ENCODE data around the gene MAL.

The MAL gene

GRCh38 chr2:95049683-95049955 is 24.1 kb downstream of the MAL start:
- Histone ChIP-seq H4K8ac (ENCODE audit: low read depth, low read length) (no peak overlapping the region), H3K9me3 (ENCODE audit: insufficient read depth, low read depth, low read length) (peaks cover 4% of the 10 kb centered on the region), H3K9ac (ENCODE audit: low read length) (no peak overlapping the region), H2BK5ac (ENCODE audit: low read depth, low read length, poor library complexity) (no peak overlapping the region), H3K4me3 (ENCODE audit: low read depth, low read length) (no peak overlapping the region), H3K36me3 (ENCODE audit: control insufficient read depth in 1 of 2, insufficient read depth in 2 of 2, low read length in 2 of 2) (no peaks in the 10 kb centered on the region), H3K27ac (ENCODE audit: low read depth, low read length) (no peak overlapping the region), H3K27me3 (ENCODE audit: insufficient read depth, low read length) (no peaks in the 10 kb centered on the region), H3K23ac (ENCODE audit: low read length) (no peak overlapping the region), H4K91ac (ENCODE audit: low read depth, low read length) (no peak overlapping the region), H3K14ac (ENCODE audit: low read length) (no peak overlapping the region), H2AFZ (ENCODE audit: insufficient read depth, low read length, poor library complexity) (no peak overlapping the region), H2BK12ac (ENCODE audit: low read length) (no peak overlapping the region), H2BK120ac (ENCODE audit: insufficient read depth, low read length, poor library complexity) (no peak overlapping the region), H2AK5ac (ENCODE audit: low read length) (no peak overlapping the region), H3K4me1 (ENCODE audit: control insufficient read depth in 1 of 2, insufficient read depth in 2 of 2, low read length in 2 of 2) (no peaks in the 10 kb centered on the region), H3K4me2 (ENCODE audit: low read length) (no peak overlapping the region), H4K12ac (ENCODE audit: low read depth, low read length) (no peak overlapping the region), H3K79me2 (ENCODE audit: control insufficient read depth, insufficient read depth, low read length, poor library complexity) (no peaks in the 10 kb centered on the region), H3K4ac (ENCODE audit: low read depth, low read length) (no peak overlapping the region), H3K18ac (ENCODE audit: low read length) (no peak overlapping the region), H3K79me1 (ENCODE audit: low read length) (no peaks in the 10 kb centered on the region)
- WGBS (ENCODE audit: extremely low coverage, insufficient coverage, insufficient read length) = no CpG with 5 or more reads among the region's 10 CpGs
- DNase-seq = no peak

- H4K8ac ChIP-seq (ENCODE audit: low read depth, low read length) = no peak overlapping the region
- H3K9ac ChIP-seq (ENCODE audit: low read length) = no peak overlapping the region
- no peak overlapping the region for H3K23ac ChIP-seq (ENCODE audit: low read length)
These were observed 24.5 kb downstream of the MAL start for GRCh38 chr2:95049961-95050360.

GRCh38 chr2:95050385-95051300 is 25.1 kb downstream of the MAL start:
- no peak overlapping the region for H3K4me3 ChIP-seq (ENCODE audit: low read depth, low read length)
- H2AFZ ChIP-seq (ENCODE audit: insufficient read depth, low read length, poor library complexity) = no peak overlapping the region
- DNase-seq = no peak
- no peak overlapping the region for H3K4me2 ChIP-seq (ENCODE audit: low read length)
- H3K9ac ChIP-seq (ENCODE audit: low read length) = no peak overlapping the region
- no peak overlapping the region for H4K12ac ChIP-seq (ENCODE audit: low read depth, low read length)
- H3K14ac ChIP-seq (ENCODE audit: low read length) = no peak overlapping the region
- no peaks in the 10 kb centered on the region for H3K4me1 ChIP-seq (ENCODE audit: control insufficient read depth in 1 of 2, insufficient read depth in 2 of 2, low read length in 2 of 2)
- H3K36me3 ChIP-seq (ENCODE audit: control insufficient read depth in 1 of 2, insufficient read depth in 2 of 2, low read length in 2 of 2) = no peaks in the 10 kb centered on the region
- H4K91ac ChIP-seq (ENCODE audit: low read depth, low read length) = no peak overlapping the region
- H2BK5ac ChIP-seq (ENCODE audit: low read depth, low read length, poor library complexity) = no peak overlapping the region
- H2BK120ac ChIP-seq (ENCODE audit: insufficient read depth, low read length, poor library complexity) = no peak overlapping the region
- no peaks in the 10 kb centered on the region for H3K79me2 ChIP-seq (ENCODE audit: control insufficient read depth, insufficient read depth, low read length, poor library complexity)
- no peak overlapping the region for H2BK12ac ChIP-seq (ENCODE audit: low read length)
- no peaks in the 10 kb centered on the region for H3K79me1 ChIP-seq (ENCODE audit: low read length)
- H3K27ac ChIP-seq (ENCODE audit: low read depth, low read length) = no peak overlapping the region
- H3K27me3 ChIP-seq (ENCODE audit: insufficient read depth, low read length) = no peaks in the 10 kb centered on the region
- no peak overlapping the region for H4K8ac ChIP-seq (ENCODE audit: low read depth, low read length)
- no peak overlapping the region for H3K18ac ChIP-seq (ENCODE audit: low read length)
- no peak overlapping the region for H3K4ac ChIP-seq (ENCODE audit: low read depth, low read length)
- no peak overlapping the region for H3K23ac ChIP-seq (ENCODE audit: low read length)
- H3K9me3 ChIP-seq (ENCODE audit: insufficient read depth, low read depth, low read length) = peaks cover 4% of the 10 kb centered on the region
- WGBS (ENCODE audit: extremely low coverage, insufficient coverage, insufficient read length) = no CpG with 5 or more reads among the region's 7 CpGs
- H2AK5ac ChIP-seq (ENCODE audit: low read length) = no peak overlapping the region

More at GRCh38 chr2:95049961-95050360, 24.5 kb downstream of the MAL start:
- Histone ChIP-seq H3K79me1 (ENCODE audit: low read length) (no peaks in the 10 kb centered on the region), H4K12ac (ENCODE audit: low read depth, low read length) (no peak overlapping the region), H3K4me1 (ENCODE audit: control insufficient read depth in 1 of 2, insufficient read depth in 2 of 2, low read length in 2 of 2) (no peaks in the 10 kb centered on the region), H3K4me2 (ENCODE audit: low read length) (no peak overlapping the region), H4K91ac (ENCODE audit: low read depth, low read length) (no peak overlapping the region), H3K27ac (ENCODE audit: low read depth, low read length) (no peak overlapping the region), H3K18ac (ENCODE audit: low read length) (no peak overlapping the region), H2AFZ (ENCODE audit: insufficient read depth, low read length, poor library complexity) (no peak overlapping the region), H3K4ac (ENCODE audit: low read depth, low read length) (no peak overlapping the region), H3K4me3 (ENCODE audit: low read depth, low read length) (no peak overlapping the region), H3K36me3 (ENCODE audit: control insufficient read depth in 1 of 2, insufficient read depth in 2 of 2, low read length in 2 of 2) (no peaks in the 10 kb centered on the region), H3K27me3 (ENCODE audit: insufficient read depth, low read length) (no peaks in the 10 kb centered on the region), H3K79me2 (ENCODE audit: control insufficient read depth, insufficient read depth, low read length, poor library complexity) (no peaks in the 10 kb centered on the region), H3K14ac (ENCODE audit: low read length) (no peak overlapping the region), H3K9me3 (ENCODE audit: insufficient read depth, low read depth, low read length) (peaks cover 4% of the 10 kb centered on the region), H2BK120ac (ENCODE audit: insufficient read depth, low read length, poor library complexity) (no peak overlapping the region), H2BK12ac (ENCODE audit: low read length) (no peak overlapping the region), H2AK5ac (ENCODE audit: low read length) (no peak overlapping the region), H2BK5ac (ENCODE audit: low read depth, low read length, poor library complexity) (no peak overlapping the region)
- no peak for DNase-seq
- no CpG with 5 or more reads among the region's 6 CpGs for WGBS (ENCODE audit: extremely low coverage, insufficient coverage, insufficient read length)

GRCh38 chr2:95051626-95052025 is 26.1 kb downstream of the MAL start:
- no peaks in the 10 kb centered on the region for H3K4me1 ChIP-seq (ENCODE audit: control insufficient read depth in 1 of 2, insufficient read depth in 2 of 2, low read length in 2 of 2)
- no peak overlapping the region for H3K18ac ChIP-seq (ENCODE audit: low read length)
- no peak overlapping the region for H2BK120ac ChIP-seq (ENCODE audit: insufficient read depth, low read length, poor library complexity)
- H3K9ac ChIP-seq (ENCODE audit: low read length) = no peak overlapping the region
- H3K27me3 ChIP-seq (ENCODE audit: insufficient read depth, low read length) = no peaks in the 10 kb centered on the region
- H3K36me3 ChIP-seq (ENCODE audit: control insufficient read depth in 1 of 2, insufficient read depth in 2 of 2, low read length in 2 of 2) = no peaks in the 10 kb centered on the region
- H2AFZ ChIP-seq (ENCODE audit: insufficient read depth, low read length, poor library complexity) = no peak overlapping the region
- H4K91ac ChIP-seq (ENCODE audit: low read depth, low read length) = no peak overlapping the region
- H2BK12ac ChIP-seq (ENCODE audit: low read length) = no peak overlapping the region
- DNase-seq = no peak
- no CpG with 5 or more reads among the region's 10 CpGs for WGBS (ENCODE audit: extremely low coverage, insufficient coverage, insufficient read length)
- no peaks in the 10 kb centered on the region for H3K79me1 ChIP-seq (ENCODE audit: low read length)
- H3K79me2 ChIP-seq (ENCODE audit: control insufficient read depth, insufficient read depth, low read length, poor library complexity) = no peaks in the 10 kb centered on the region
- H3K14ac ChIP-seq (ENCODE audit: low read length) = no peak overlapping the region
- no peak overlapping the region for H2AK5ac ChIP-seq (ENCODE audit: low read length)
- no peak overlapping the region for H3K23ac ChIP-seq (ENCODE audit: low read length)
- no peak overlapping the region for H2BK5ac ChIP-seq (ENCODE audit: low read depth, low read length, poor library complexity)
- no peak overlapping the region for H4K8ac ChIP-seq (ENCODE audit: low read depth, low read length)
- no peak overlapping the region for H3K4me2 ChIP-seq (ENCODE audit: low read length)
- no peak overlapping the region for H3K27ac ChIP-seq (ENCODE audit: low read depth, low read length)
- H3K4me3 ChIP-seq (ENCODE audit: low read depth, low read length) = no peak overlapping the region
- peaks cover 4% of the 10 kb centered on the region for H3K9me3 ChIP-seq (ENCODE audit: insufficient read depth, low read depth, low read length)
- no peak overlapping the region for H3K4ac ChIP-seq (ENCODE audit: low read depth, low read length)
- H4K12ac ChIP-seq (ENCODE audit: low read depth, low read length) = no peak overlapping the region
